Measurements from ENCODE around the gene ADAMTS7. TPM values are rescaled to one million over a fixed set of nuclear protein-coding genes. Genes with fewer than 3 reads are reported as not detected.
"Not testable (repeated sequence)": the region's sequence is repeated elsewhere in the genome, so short reads cannot be mapped to it uniquely, and the experiment has no call there.

Gene ADAMTS7
- total and polyA plus RNA-seq, 2 donors = 0.47 to 0.94 TPM

- no peak for DNase-seq (ENCODE audit: low read depth in 6 of 9, low spot score in 9 of 9)
- no peak overlapping the region for H3K4me3 ChIP-seq (ENCODE audit: low read length in 2 of 2)
- H3K4me1 ChIP-seq (ENCODE audit: control insufficient read depth in 2 of 2, insufficient read depth in 2 of 2, low read length in 2 of 2) = peaks cover 12% of the 10 kb centered on the region in 2 donors
- no peaks in the 10 kb centered on the region for H3K27me3 ChIP-seq (ENCODE audit: control insufficient read depth in 2 of 2, insufficient read depth in 1 of 2, low read length in 1 of 2)
- H3K9me3 ChIP-seq (ENCODE audit: control insufficient read depth in 2 of 2, insufficient read depth in 1 of 2, low read length in 1 of 2) = no peaks in the 10 kb centered on the region
- no peak overlapping the region for H3K27ac ChIP-seq (ENCODE audit: low read depth in 1 of 2, low read length in 1 of 2)
- H3K36me3 ChIP-seq (ENCODE audit: control insufficient read depth in 2 of 2, insufficient read depth in 2 of 2, low read length in 1 of 2) = no peaks in the 10 kb centered on the region
- 99% methylated on average over 6 of the region's 6 CpGs for WGBS
Measured at GRCh38 chr15:78766041-78766440, 45.2 kb downstream of the ADAMTS7 start.

DNA sequence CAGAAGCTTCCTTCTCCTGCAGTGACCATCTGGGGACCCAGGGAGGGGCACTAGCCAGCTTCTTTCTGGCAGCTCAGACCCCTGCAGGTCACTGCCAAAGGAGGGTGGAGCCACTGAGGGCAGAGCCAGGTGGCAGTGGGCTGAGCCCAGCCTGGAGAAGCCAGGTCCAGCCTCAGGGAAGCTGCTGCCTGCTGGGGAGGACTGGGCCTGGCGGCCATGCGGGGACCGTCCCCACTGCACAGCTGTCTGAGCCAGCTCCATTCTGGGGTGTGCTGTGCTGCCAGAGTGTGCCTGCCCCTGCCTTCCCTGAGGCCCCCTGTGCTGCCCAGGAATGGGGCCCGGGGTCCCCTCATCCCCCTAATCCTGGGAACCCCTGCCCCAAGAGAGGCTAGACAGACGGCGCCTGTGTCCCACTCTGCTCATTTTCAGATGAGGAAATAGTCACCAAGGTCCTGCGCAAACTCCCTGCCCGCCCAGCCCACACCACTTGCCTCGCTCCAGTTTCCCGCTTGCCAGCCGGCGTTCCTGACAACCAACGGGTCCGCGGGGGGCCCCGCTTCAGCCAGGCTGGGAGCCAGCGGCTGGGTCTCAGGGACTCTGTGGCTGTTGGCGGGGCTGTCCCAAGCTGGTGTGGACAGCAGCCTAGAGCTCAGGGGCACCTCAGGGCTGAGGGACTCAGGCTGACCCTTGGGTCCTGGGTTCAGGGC, 46.0 kb downstream of the ADAMTS7 start:
- WGBS = 92% methylated on average over 18 of the region's 18 CpGs

DNA sequence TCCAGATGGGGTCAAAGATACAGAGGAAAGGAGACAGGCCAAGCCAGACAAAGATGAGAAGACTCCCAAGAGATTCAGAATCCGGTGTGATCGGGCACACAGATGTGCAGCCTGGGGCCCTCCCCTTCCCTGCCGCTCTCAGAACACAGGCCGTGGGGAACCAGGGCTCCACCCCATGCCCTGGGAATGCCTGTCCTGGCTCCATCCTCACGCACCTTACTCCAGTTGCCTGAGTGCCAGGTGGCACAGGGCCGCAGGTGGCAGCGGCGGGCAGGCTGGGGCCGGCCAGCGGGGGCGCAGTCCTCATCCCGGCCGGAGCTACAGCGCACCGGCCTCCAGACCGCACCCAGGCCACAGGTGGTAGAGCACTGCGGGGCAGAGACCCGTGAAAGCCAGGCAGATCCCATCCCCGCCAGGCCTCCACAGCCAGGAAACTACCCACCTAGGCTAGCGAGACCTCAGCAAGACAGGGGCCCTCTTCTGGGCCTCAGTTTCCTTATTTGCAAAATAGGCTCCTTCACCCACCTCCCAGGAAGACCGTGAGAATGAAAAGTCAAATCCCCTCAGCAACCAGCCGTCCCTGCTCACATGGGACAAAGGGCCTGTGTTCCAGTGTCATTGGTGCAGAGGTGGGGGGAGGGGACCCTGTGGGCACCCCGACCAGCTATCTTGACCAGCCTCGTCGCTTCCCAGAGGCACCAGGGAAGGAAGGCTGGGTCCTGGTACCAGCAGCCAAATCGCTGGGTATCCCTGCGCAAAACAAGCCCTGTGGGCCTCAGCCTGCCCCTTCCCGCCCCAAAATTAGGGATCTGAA, 46.7 kb downstream of the ADAMTS7 start:
- 95% methylated on average over 28 of the region's 28 CpGs for WGBS
- DNase-seq (ENCODE audit: low read depth in 6 of 9, low spot score in 9 of 9); H3K27me3 ChIP-seq (ENCODE audit: control insufficient read depth in 2 of 2, insufficient read depth in 1 of 2, low read length in 1 of 2); H3K9me3 ChIP-seq (ENCODE audit: control insufficient read depth in 2 of 2, insufficient read depth in 1 of 2, low read length in 1 of 2); H3K36me3 ChIP-seq (ENCODE audit: control insufficient read depth in 2 of 2, insufficient read depth in 2 of 2, low read length in 1 of 2); H3K27ac ChIP-seq (ENCODE audit: low read depth in 1 of 2, low read length in 1 of 2); H3K4me3 ChIP-seq (ENCODE audit: low read length in 2 of 2): not testable (repeated sequence)
- H3K4me1 ChIP-seq (ENCODE audit: control insufficient read depth in 2 of 2, insufficient read depth in 2 of 2, low read length in 2 of 2) = peaks cover 13 to 14% of the 10 kb centered on the region in 2 donors

More for the DNA sequence above, 46.0 kb downstream of the ADAMTS7 start:
- DNase-seq (ENCODE audit: low read depth in 6 of 9, low spot score in 9 of 9); H3K9me3 ChIP-seq (ENCODE audit: control insufficient read depth in 2 of 2, insufficient read depth in 1 of 2, low read length in 1 of 2); H3K4me3 ChIP-seq (ENCODE audit: low read length in 2 of 2); H3K27me3 ChIP-seq (ENCODE audit: control insufficient read depth in 2 of 2, insufficient read depth in 1 of 2, low read length in 1 of 2); H3K36me3 ChIP-seq (ENCODE audit: control insufficient read depth in 2 of 2, insufficient read depth in 2 of 2, low read length in 1 of 2); H3K27ac ChIP-seq (ENCODE audit: low read depth in 1 of 2, low read length in 1 of 2): not testable (repeated sequence)
- H3K4me1 ChIP-seq (ENCODE audit: control insufficient read depth in 2 of 2, insufficient read depth in 2 of 2, low read length in 2 of 2) = peaks cover 13 to 14% of the 10 kb centered on the region in 2 donors

- H3K4me1 ChIP-seq (ENCODE audit: control insufficient read depth in 2 of 2, insufficient read depth in 2 of 2, low read length in 2 of 2) = peaks cover 13 to 14% of the 10 kb centered on the region in 2 donors
- WGBS = 97% methylated on average over 26 of the region's 26 CpGs
Measured at GRCh38 chr15:78763796-78764241, 47.4 kb downstream of the ADAMTS7 start.

DNA sequence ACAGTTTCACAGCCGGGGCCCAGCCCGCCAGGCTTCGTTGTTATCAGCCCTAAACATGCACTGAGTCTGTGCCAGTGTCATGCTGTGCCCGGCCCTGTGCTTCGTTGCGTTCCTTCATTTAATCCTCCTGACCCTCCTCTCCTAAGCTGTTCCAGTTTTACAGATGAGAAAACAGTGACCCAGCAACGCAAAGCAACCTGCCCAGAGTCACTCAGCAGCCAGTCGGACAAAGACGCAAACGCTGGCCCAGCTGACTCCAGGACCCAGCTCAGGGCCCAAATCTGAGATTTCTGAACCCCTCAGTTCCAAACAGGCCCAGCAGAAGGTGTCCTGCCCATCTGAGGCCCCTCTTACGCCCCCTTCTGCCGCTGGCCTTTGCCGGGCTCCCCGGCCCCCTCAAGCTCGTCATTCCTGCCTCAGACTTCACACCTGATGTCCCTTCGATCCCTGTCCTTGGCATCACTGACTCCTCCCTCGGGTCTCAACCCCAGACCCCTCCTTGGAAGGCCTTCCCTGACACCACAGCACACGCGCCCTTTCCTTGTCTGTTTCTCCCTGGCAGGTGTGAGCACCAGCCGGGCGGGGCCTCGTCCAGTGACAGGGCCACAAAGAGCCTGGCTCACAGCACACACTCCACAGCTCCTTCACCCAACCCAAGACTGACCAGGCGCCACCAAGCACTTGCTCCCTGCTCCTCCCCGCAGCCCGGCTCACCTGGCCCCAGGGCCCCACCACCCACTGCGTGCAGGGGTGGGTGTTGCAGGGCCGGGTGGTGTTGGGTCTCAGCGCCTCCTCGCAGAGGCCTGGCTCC, 48.1 kb downstream of the ADAMTS7 start:
- no peaks in the 10 kb centered on the region for H3K9me3 ChIP-seq (ENCODE audit: control insufficient read depth in 2 of 2, insufficient read depth in 1 of 2, low read length in 1 of 2)
- H3K4me3 ChIP-seq (ENCODE audit: low read length in 2 of 2) = no peak overlapping the region
- H3K27me3 ChIP-seq (ENCODE audit: control insufficient read depth in 2 of 2, insufficient read depth in 1 of 2, low read length in 1 of 2) = no peaks in the 10 kb centered on the region
- DNase-seq (ENCODE audit: low read depth in 6 of 9, low spot score in 9 of 9) = no peak
- H3K36me3 ChIP-seq (ENCODE audit: control insufficient read depth in 2 of 2, insufficient read depth in 2 of 2, low read length in 1 of 2) = no peaks in the 10 kb centered on the region
- WGBS = 97% methylated on average over 29 of the region's 29 CpGs
- H3K4me1 ChIP-seq (ENCODE audit: control insufficient read depth in 2 of 2, insufficient read depth in 2 of 2, low read length in 2 of 2) = peaks cover 13 to 14% of the 10 kb centered on the region in 2 donors
- no peak overlapping the region for H3K27ac ChIP-seq (ENCODE audit: low read depth in 1 of 2, low read length in 1 of 2)

More at GRCh38 chr15:78763796-78764241, 47.4 kb downstream of the ADAMTS7 start:
- Histone ChIP-seq H3K4me3 (ENCODE audit: low read length in 2 of 2) (no peak overlapping the region), H3K27me3 (ENCODE audit: control insufficient read depth in 2 of 2, insufficient read depth in 1 of 2, low read length in 1 of 2) (no peaks in the 10 kb centered on the region), H3K9me3 (ENCODE audit: control insufficient read depth in 2 of 2, insufficient read depth in 1 of 2, low read length in 1 of 2) (no peaks in the 10 kb centered on the region), H3K36me3 (ENCODE audit: control insufficient read depth in 2 of 2, insufficient read depth in 2 of 2, low read length in 1 of 2) (no peaks in the 10 kb centered on the region), H3K27ac (ENCODE audit: low read depth in 1 of 2, low read length in 1 of 2) (no peak overlapping the region)
- DNase-seq (ENCODE audit: low read depth in 6 of 9, low spot score in 9 of 9) = no peak

- H3K36me3 ChIP-seq (ENCODE audit: control insufficient read depth in 2 of 2, insufficient read depth in 2 of 2, low read length in 1 of 2); H3K4me3 ChIP-seq (ENCODE audit: low read length in 2 of 2); DNase-seq (ENCODE audit: low read depth in 6 of 9, low spot score in 9 of 9); H3K27ac ChIP-seq (ENCODE audit: low read depth in 1 of 2, low read length in 1 of 2); H3K9me3 ChIP-seq (ENCODE audit: control insufficient read depth in 2 of 2, insufficient read depth in 1 of 2, low read length in 1 of 2); H3K27me3 ChIP-seq (ENCODE audit: control insufficient read depth in 2 of 2, insufficient read depth in 1 of 2, low read length in 1 of 2): not testable (repeated sequence)
- peaks cover 13 to 15% of the 10 kb centered on the region in 2 donors for H3K4me1 ChIP-seq (ENCODE audit: control insufficient read depth in 2 of 2, insufficient read depth in 2 of 2, low read length in 2 of 2)
- 96% methylated on average over 25 of the region's 25 CpGs for WGBS
Measured at GRCh38 chr15:78762386-78762961, 48.8 kb downstream of the ADAMTS7 start.

DNA sequence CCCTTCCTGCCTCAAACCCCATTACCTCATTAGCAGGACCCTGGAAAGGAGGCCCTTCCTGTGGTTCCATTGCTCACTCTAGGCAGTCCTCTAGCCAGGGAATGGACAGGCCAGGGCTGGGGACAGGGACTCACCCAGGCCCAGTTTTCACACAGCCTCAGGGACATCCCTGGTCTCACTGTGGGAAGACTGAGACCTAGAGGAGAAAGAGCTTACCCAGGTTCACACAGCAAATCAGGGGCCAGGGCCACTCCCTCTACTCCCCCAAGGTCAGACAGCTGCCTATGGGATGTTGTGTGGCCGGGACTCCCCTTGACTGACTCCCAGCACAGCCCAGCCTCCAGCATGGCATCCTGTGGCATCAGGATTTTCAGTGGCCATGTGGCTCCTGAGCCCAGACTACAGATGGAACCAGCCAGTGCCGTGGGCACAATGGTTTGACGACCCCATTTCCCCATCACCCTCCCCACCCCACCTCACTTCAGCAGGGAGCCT, 49.3 kb downstream of the ADAMTS7 start:
- Histone ChIP-seq H3K27me3 (ENCODE audit: control insufficient read depth in 2 of 2, insufficient read depth in 1 of 2, low read length in 1 of 2) (no peaks in the 10 kb centered on the region), H3K36me3 (ENCODE audit: control insufficient read depth in 2 of 2, insufficient read depth in 2 of 2, low read length in 1 of 2) (no peaks in the 10 kb centered on the region), H3K4me1 (ENCODE audit: control insufficient read depth in 2 of 2, insufficient read depth in 2 of 2, low read length in 2 of 2) (peaks cover 13 to 19% of the 10 kb centered on the region in 2 donors), H3K27ac (ENCODE audit: low read depth in 1 of 2, low read length in 1 of 2) (peak overlapping the region; percentile 84 to 94), H3K4me3 (ENCODE audit: low read length in 2 of 2) (peak overlapping the region in 1 of 2 donors; percentile 25), H3K9me3 (ENCODE audit: control insufficient read depth in 2 of 2, insufficient read depth in 1 of 2, low read length in 1 of 2) (no peaks in the 10 kb centered on the region)
- DNase-seq (ENCODE audit: low read depth in 6 of 9, low spot score in 9 of 9) = no peak
- WGBS = 92% methylated on average over 3 of the region's 3 CpGs

GRCh38 chr15:78761475-78761874, 49.8 kb downstream of the ADAMTS7 start:
- peaks cover 13 to 22% of the 10 kb centered on the region in 2 donors for H3K4me1 ChIP-seq (ENCODE audit: control insufficient read depth in 2 of 2, insufficient read depth in 2 of 2, low read length in 2 of 2)
- not testable (repeated sequence) for H3K9me3 ChIP-seq (ENCODE audit: control insufficient read depth in 2 of 2, insufficient read depth in 1 of 2, low read length in 1 of 2); H3K36me3 ChIP-seq (ENCODE audit: control insufficient read depth in 2 of 2, insufficient read depth in 2 of 2, low read length in 1 of 2); H3K27me3 ChIP-seq (ENCODE audit: control insufficient read depth in 2 of 2, insufficient read depth in 1 of 2, low read length in 1 of 2)
- H3K27ac ChIP-seq (ENCODE audit: low read depth in 1 of 2, low read length in 1 of 2) = peak overlapping the region; percentile 84 to 94
- 28% methylated on average over 9 of the region's 9 CpGs for WGBS
- peak; percentile 51 to 93 (median 75) for DNase-seq (ENCODE audit: low read depth in 6 of 9, low spot score in 9 of 9)
- H3K4me3 ChIP-seq (ENCODE audit: low read length in 2 of 2) = peak overlapping the region in 1 of 2 donors; percentile 25

Data from thymus (tissue), 11 donors.